Measurements from ENCODE around the gene ETFB.

- TF ChIP-seq, protein P1, sequence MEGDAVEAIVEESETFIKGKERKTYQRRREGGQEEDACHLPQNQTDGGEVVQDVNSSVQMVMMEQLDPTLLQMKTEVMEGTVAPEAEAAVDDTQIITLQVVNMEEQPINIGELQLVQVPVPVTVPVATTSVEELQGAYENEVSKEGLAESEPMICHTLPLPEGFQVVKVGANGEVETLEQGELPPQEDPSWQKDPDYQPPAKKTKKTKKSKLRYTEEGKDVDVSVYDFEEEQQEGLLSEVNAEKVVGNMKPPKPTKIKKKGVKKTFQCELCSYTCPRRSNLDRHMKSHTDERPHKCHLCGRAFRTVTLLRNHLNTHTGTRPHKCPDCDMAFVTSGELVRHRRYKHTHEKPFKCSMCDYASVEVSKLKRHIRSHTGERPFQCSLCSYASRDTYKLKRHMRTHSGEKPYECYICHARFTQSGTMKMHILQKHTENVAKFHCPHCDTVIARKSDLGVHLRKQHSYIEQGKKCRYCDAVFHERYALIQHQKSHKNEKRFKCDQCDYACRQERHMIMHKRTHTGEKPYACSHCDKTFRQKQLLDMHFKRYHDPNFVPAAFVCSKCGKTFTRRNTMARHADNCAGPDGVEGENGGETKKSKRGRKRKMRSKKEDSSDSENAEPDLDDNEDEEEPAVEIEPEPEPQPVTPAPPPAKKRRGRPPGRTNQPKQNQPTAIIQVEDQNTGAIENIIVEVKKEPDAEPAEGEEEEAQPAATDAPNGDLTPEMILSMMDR (conservative IDR thresholded peaks at IDR 0.05), result no peak
- TF ChIP-seq EZH2 (IDR thresholded peaks at IDR 0.05; ENCODE audit: low read depth), result no peak
These were observed 46.4 kb downstream of the ETFB start for GRCh38 chr19:51319649-51320279.

Data from PC-9 (cell line).